Astrocyte (in vitro differentiated cells and primary cell): ENCODE results near the gene IFIT3.

Experiments used
- EZH2 ChIP-seq: IDR thresholded peaks from 2 replicates; pipeline ENCODE4 v1.6.1; 2012; ENCODE audit warnings: mild to moderate bottlenecking, low read length, inconsistent platforms; ENCODE audit not compliant: insufficient read depth
- TF ChIP-seq, protein P1 (sequence below): IDR thresholded peaks from 2 replicates; pipeline ENCODE4 v1.5.1; 2011; ENCODE audit warnings: low read depth, mild to moderate bottlenecking, inconsistent platforms, low read length, moderate library complexity; ENCODE audit not compliant: insufficient read depth

DNA sequence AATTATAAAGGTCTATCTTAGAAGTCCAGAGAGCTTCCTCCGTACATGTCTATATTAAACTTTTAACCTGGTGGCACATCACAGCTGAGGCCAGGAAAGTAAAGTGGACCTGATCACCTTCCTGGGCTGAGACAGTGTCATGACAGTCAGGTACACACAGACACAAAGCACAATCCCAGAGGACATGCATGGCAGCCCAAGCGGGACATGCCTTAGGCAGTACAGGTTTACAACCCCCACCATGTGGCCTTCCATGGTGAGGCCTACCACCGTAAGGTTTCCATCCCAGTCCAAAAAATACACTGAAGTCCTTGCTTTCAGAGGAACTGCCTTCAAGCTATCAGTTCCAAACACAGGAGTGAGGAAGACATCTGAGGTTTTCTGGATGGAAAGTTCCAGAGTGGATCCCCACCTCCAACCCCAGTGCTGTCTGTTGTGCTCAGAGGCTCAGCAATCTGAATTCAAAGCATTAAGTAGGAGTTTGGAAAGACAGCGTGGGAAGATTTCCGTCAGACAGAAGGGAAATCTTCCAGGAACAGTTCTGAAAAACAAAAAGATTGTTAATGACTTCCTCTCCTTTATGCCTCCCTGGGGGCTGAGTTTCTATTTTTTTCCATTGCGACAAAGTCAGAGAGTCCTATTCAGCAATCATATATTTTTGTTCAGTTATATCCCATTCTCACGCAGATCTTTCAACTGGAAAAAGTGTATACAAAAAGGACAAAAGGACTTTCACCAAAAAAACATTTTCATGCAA, 20.1 kb downstream of the IFIT3 start:
- TF ChIP-seq, protein P1, sequence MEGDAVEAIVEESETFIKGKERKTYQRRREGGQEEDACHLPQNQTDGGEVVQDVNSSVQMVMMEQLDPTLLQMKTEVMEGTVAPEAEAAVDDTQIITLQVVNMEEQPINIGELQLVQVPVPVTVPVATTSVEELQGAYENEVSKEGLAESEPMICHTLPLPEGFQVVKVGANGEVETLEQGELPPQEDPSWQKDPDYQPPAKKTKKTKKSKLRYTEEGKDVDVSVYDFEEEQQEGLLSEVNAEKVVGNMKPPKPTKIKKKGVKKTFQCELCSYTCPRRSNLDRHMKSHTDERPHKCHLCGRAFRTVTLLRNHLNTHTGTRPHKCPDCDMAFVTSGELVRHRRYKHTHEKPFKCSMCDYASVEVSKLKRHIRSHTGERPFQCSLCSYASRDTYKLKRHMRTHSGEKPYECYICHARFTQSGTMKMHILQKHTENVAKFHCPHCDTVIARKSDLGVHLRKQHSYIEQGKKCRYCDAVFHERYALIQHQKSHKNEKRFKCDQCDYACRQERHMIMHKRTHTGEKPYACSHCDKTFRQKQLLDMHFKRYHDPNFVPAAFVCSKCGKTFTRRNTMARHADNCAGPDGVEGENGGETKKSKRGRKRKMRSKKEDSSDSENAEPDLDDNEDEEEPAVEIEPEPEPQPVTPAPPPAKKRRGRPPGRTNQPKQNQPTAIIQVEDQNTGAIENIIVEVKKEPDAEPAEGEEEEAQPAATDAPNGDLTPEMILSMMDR, result no peak
- TF ChIP-seq EZH2, result no peak
